Common myeloid progenitor, CD34-positive (primary cell): ENCODE data around the gene RPS27L.

Source experiments
- CTCF ChIA-PET: fragments of 350-600 bp; sonication (Branson Sonifier 250); formaldehyde crosslinking; loops from one replicate; lab custom pipeline; 2021; ENCODE audit warnings: antibody characterized with exemption; lab: Charles Lee
- POLR2A ChIA-PET: fragments of 350-600 bp; sonication (Branson Sonifier 250); formaldehyde crosslinking; loops from one replicate; lab custom pipeline; 2021; ENCODE audit warnings: antibody characterized with exemption; lab: Charles Lee
- DNase-seq, 3 donors: peaks; one replicate each; pipeline versions ENCODE4 v3.0.0 to v3.0.0-alpha.2; 2013
- H3K27ac ChIP-seq, 2 experiments: 1 replicate in 1 of 2; 2 replicates in 1 of 2; pipeline ENCODE4 v1.7.0; 2013; ENCODE audit warnings: inconsistent platforms in 2 of 2, low read length in 2 of 2, mild to moderate bottlenecking in 2 of 2, low read depth in 1 of 2, moderate library complexity in 1 of 2; ENCODE audit not compliant: severe bottlenecking in 2 of 2, insufficient read depth in 1 of 2, poor library complexity in 1 of 2
- H3K27me3 ChIP-seq, 5 experiments: replicated peaks in 2 of 5; 1 replicate in 3 of 5; 2 replicates in 2 of 5; pipeline versions ENCODE4 v1.6.1 to v1.7.0; 2013; ENCODE audit warnings: low read length in 4 of 5, mild to moderate bottlenecking in 2 of 5, moderate library complexity in 2 of 5, inconsistent platforms in 1 of 5; ENCODE audit not compliant: insufficient read depth in 5 of 5, control insufficient read depth in 4 of 5
- H3K36me3 ChIP-seq, 4 experiments: 1 replicate in 2 of 4; 2 replicates in 2 of 4; pipeline versions ENCODE4 v1.6.1 to v1.7.0; 2013; ENCODE audit warnings: low read length in 3 of 4, control low read depth in 1 of 4, mild to moderate bottlenecking in 1 of 4; ENCODE audit not compliant: control insufficient read depth in 4 of 4, insufficient read depth in 4 of 4
- H3K4me1 ChIP-seq, 4 experiments: 1 replicate in 3 of 4; 2 replicates in 1 of 4; pipeline versions ENCODE4 v1.6.1 to v1.7.1; 2013; ENCODE audit warnings: low read length in 3 of 4, mild to moderate bottlenecking in 3 of 4, control low read depth in 1 of 4, inconsistent platforms in 1 of 4, moderate library complexity in 1 of 4; ENCODE audit not compliant: control insufficient read depth in 4 of 4, insufficient read depth in 4 of 4; ENCODE audit errors: control extremely low read depth in 1 of 4
- H3K4me3 ChIP-seq, 7 experiments: 1 replicate in 4 of 7; 2 replicates in 3 of 7; pipeline versions ENCODE4 v1.5.1 to v1.7.0; 2013; ENCODE audit warnings: mild to moderate bottlenecking in 7 of 7, low read length in 6 of 7, moderate library complexity in 6 of 7, inconsistent platforms in 2 of 7, low read depth in 2 of 7, control low read depth in 1 of 7; ENCODE audit not compliant: insufficient read depth in 4 of 7, control insufficient read depth in 1 of 7; ENCODE audit errors: extremely low read depth in 1 of 7
- H3K9me3 ChIP-seq, 5 experiments: 1 replicate in 4 of 5; 2 replicates in 1 of 5; pipeline versions ENCODE4 v1.6.1 to v1.7.1; 2013; ENCODE audit warnings: low read length in 4 of 5, mild to moderate bottlenecking in 2 of 5, inconsistent platforms in 1 of 5, low read depth in 1 of 5, moderate library complexity in 1 of 5; ENCODE audit not compliant: control insufficient read depth in 4 of 5, insufficient read depth in 2 of 5; ENCODE audit errors: control extremely low read depth in 1 of 5
- WGBS: methylation state at CpG from one replicate; pipeline ENCODE4 v1.1.5; 2013; ENCODE audit not compliant: insufficient coverage; 5-methylcytosine and 5-hydroxymethylcytosine counted together

Gene RPS27L

DNA sequence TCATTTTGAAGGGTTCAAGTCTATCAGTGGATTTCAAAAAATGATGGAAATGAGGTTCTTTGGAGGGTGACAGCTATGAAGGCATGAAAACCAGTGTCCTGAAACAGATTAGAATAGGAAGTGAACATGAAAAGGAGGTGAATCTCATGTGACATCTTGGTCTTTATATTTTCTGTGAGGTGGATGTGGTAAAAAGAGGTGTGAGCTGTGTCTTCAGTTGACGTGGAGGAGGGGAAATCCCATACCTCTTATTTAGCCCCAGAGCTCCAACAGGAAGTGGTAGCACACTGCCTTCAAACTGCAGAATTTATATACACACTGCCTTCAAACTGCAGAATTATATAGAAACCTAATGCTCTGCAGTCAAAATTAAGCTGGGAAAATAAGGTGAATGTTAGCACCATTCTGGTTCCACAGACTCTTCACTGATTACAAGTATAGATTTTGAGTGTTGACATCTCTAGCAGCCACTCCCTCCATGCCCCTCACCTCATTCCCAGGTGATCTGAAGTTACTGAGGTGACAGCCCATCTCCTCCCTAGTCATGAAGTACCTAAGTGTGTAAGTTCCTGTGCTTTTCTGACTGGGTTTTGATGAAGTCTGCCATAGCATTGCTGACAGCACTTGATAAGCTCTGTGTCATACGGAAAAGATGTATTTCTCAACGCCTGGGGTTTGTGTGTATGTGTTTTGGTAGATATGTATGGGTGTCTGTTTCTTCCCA is 34.8 kb upstream of the RPS27L start:
- H3K4me3 ChIP-seq: peak overlapping the region in 6 of 7 experiments; percentile 11 to 97 (median 54)
- DNase-seq: peak; percentile 63 to 92 (median 91)
- POLR2A ChIA-PET: interaction anchor here (0.7 to 1.9 kb wide), 3 partner anchors 12 to 84 kb away, joined by 4 to 6 read pairs (median 4); no protein-coding TSS in a partner anchor

GRCh38 chr15:63190769-63191649 is 33.7 kb upstream of the RPS27L start:
- ChIA-PET CTCF (interaction anchor here (1.1 to 2.2 kb wide), 6 partner anchors 12 to 88 kb away, joined by 3 to 11 read pairs (median 6); no protein-coding TSS in a partner anchor), POLR2A (interaction anchor here (0.7 to 1.9 kb wide), 3 partner anchors 13 to 85 kb away, joined by 4 to 6 read pairs (median 4); no protein-coding TSS in a partner anchor)
- H3K4me3 ChIP-seq: peak overlapping the region in 6 of 7 experiments; percentile 81 to 97 (median 92)
- no peak for DNase-seq
- peaks cover 54 to 70% (median 65%) of the 10 kb centered on the region in 4 experiments for H3K4me1 ChIP-seq
- H3K36me3 ChIP-seq: no peaks in the 10 kb centered on the region
- H3K27ac ChIP-seq: peak overlapping the region; percentile 49 to 87
- H3K9me3 ChIP-seq: no peaks in the 10 kb centered on the region
- WGBS: no CpG with 5 or more reads among the region's 3 CpGs
- H3K27me3 ChIP-seq: peaks cover 0 to 2% (median 0%) of the 10 kb centered on the region in 5 experiments

More for the DNA sequence above, 34.8 kb upstream of the RPS27L start:
- Histone ChIP-seq H3K27ac (peak overlapping the region; percentile 49 to 87), H3K36me3 (no peaks in the 10 kb centered on the region), H3K27me3 (no peaks in the 10 kb centered on the region), H3K9me3 (no peaks in the 10 kb centered on the region), H3K4me1 (peaks cover 59 to 79% (median 71%) of the 10 kb centered on the region in 4 experiments)
- CTCF ChIA-PET: interaction anchor here (1.1 to 2.2 kb wide), 9 partner anchors 9 to 145 kb away, joined by 3 to 11 read pairs (median 4); no protein-coding TSS in a partner anchor
- WGBS: no CpG with 5 or more reads among the region's 3 CpGs

- peak overlapping the region; percentile 58 to 97 (median 88) for H3K4me3 ChIP-seq
These were observed 32.9 kb upstream of the RPS27L start for GRCh38 chr15:63189941-63190768.

DNA sequence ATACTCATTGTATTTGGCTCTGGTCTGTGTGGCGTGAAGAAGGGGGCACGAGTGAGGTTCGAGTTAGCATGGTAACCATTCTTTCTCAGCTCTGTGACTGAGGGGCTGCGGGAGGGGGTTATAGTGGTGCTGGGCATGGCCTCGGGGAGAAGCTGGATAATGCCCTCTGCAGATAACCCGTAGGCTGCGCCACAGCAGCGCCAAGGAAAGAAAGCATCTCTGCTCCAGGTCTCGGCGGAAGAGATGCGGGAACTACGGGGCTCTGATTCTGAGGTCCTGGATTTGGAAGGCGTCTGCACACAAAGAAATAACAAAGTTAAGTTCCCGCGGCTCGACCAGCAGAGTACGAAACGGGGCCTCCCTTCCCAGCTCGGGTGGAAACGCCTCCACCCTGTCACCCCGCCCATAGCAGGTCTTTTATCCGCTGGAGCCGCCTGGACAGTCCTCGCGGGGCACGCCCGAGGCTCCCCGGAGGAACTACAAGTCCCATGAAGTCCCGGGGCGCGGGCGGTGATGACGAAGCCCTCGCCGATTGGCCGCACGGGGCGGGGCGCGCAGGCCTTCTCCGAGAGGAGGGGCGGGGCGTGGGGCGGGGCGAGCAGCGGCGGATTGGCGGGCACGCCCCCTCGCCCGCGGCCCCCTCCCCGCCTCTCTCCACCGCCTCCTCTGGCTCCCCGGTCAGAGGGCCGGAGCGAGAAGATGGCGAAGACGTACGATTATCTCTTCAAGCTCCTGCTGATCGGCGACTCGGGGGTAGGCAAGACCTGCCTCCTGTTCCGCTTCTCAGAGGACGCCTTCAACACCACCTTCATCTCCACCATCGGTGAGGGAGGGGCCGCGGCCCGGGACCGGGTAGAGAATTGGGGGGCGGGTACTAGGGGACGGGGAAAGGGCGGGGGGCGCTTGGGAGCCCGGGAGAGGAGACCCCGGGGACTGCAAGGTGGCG is 31.9 kb upstream of the RPS27L start, which contains the start of gene RAB8B:
Gene RAB8B (plus strand): TSS at position 681 of the 946 bp plus-strand sequence. CDS start 19 bp downstream, at position 700.
- Histone ChIP-seq H3K27me3 (peaks cover 0 to 2% (median 0%) of the 10 kb centered on the region in 5 experiments), H3K4me1 (peaks cover 37 to 52% (median 48%) of the 10 kb centered on the region in 4 experiments), H3K9me3 (no peaks in the 10 kb centered on the region), H3K4me3 (peak within 1 kb of the TSS; percentile 58 to 97 (median 88)), H3K27ac (peak within 1 kb of the TSS; percentile 62 to 87), H3K36me3 (no peaks in the 10 kb centered on the region)
- under 1% methylated on average over 66 of the region's 77 CpGs for WGBS
- CTCF ChIA-PET: interaction anchor here (1.0 to 1.2 kb wide), 3 partner anchors 14 to 23 kb away, joined by 3 to 4 read pairs (median 3); no protein-coding TSS in a partner anchor
- POLR2A ChIA-PET: interaction anchor here (0.6 kb wide), 1 partner anchor 32 kb away, joined by 3 read pairs; the partner anchor contains the start of gene RPS27L
- DNase-seq: peak; percentile 91 to 95 (median 94)

More at GRCh38 chr15:63189941-63190768, 32.9 kb upstream of the RPS27L start:
- ChIA-PET CTCF (interaction anchor here (1.1 to 2.2 kb wide), 2 partner anchors 37 to 84 kb away, joined by 3 to 10 read pairs; no protein-coding TSS in a partner anchor), POLR2A (interaction anchor here (1.9 kb wide), 1 partner anchor 14 kb away, joined by 6 read pairs; no protein-coding TSS in a partner anchor)
- WGBS: 2% methylated on average over 9 of the region's 10 CpGs
- DNase-seq: peak in 2 of 3 donors; percentile 45 to 54
- Histone ChIP-seq H3K36me3 (no peaks in the 10 kb centered on the region), H3K4me1 (peaks cover 47 to 61% (median 56%) of the 10 kb centered on the region in 4 experiments), H3K9me3 (no peaks in the 10 kb centered on the region), H3K27ac (peak overlapping the region; percentile 62 to 87), H3K27me3 (peaks cover 0 to 2% (median 0%) of the 10 kb centered on the region in 5 experiments)

DNA sequence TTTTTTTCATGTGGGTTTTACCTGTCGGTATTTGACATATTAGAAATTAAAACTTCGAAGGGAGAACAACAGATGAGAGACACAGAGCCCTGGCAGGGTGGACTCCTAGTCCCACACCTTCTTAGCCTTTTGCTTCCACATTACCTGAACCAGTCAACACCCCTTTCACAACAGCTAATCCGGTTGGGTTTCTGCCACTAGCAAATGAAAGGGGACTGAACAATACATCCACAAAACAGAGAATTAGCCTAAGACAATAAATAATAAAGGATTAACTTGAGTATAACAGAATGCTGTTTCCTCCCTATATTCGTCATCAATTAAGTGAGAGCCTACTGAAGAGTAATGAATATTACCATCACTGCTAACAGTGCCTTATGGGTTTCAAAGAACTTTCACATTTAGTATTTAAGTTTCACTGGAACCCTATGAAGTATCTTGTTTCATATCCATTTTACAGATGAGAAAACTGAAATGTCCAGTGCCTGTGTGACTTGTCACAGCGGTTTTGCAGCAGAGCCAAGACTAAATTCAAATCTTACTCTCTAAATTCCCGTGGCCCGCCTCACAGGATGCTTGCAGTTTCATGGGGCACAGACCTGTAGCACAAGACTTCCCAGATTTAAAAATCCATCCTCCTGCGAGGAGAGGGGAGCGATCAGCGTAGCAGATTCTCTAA is 31.1 kb upstream of the RPS27L start:
- CTCF ChIA-PET: interaction anchor here (0.7 to 1.4 kb wide), 5 partner anchors 15 to 280 kb away, joined by 3 to 7 read pairs (median 3); no protein-coding TSS in a partner anchor
- POLR2A ChIA-PET: no interaction called here
- Histone ChIP-seq H3K9me3 (no peaks in the 10 kb centered on the region), H3K27me3 (peaks cover 0 to 2% (median 0%) of the 10 kb centered on the region in 5 experiments), H3K36me3 (no peaks in the 10 kb centered on the region), H3K4me3 (peak overlapping the region; percentile 45 to 97 (median 87)), H3K27ac (peak overlapping the region in 1 of 2 experiments; percentile 7), H3K4me1 (peaks cover 30 to 44% (median 40%) of the 10 kb centered on the region in 4 experiments)
- whole genome bisulfite sequencing: 34% methylated on average over 7 of the region's 10 CpGs
- DNase-seq: no peak
